HG02759 (cell line): ENCODE results near the gene OR51A2.
"Not testable (repeated sequence)": the region's sequence is repeated elsewhere in the genome, so short reads cannot be mapped to it uniquely, and the experiment has no call there.

Experiments
- ATAC-seq: cut with Tn5 transposase; IDR thresholded peaks from one replicate; pipeline ENCODE4 v1.9.1; 2021; ENCODE audit warnings: mild to moderate bottlenecking, moderate library complexity; ENCODE audit not compliant: unreplicated experiment

Gene OR51A2

DNA sequence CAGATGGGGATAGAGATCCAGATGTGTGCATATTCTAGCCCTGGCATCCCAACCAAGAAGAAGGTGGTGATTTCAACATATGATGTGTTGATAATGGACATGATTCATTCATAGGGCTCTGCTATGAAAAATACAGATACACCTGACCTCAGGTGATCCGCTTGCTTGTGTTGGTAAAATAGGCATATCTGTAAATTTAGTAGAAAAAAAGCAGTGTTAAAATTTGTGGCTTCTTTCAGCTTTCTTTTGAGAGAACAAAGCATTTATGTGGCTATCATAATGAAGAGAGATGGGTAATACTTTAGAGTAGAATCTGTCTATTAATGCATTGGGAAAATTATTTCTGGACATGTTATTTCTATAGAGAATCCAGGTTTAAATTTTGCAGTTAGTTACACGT, at the start of gene OR51A2:
OR51A2 (minus strand) TSS at position 101 of the 400 bp plus-strand sequence; CDS start at position 101, 0 bp downstream.
- not testable (repeated sequence) for ATAC-seq

- ATAC-seq = no peak
These were observed 49.1 kb upstream of the OR51A2 start for GRCh38 chr11:5004424-5005274.

DNA sequence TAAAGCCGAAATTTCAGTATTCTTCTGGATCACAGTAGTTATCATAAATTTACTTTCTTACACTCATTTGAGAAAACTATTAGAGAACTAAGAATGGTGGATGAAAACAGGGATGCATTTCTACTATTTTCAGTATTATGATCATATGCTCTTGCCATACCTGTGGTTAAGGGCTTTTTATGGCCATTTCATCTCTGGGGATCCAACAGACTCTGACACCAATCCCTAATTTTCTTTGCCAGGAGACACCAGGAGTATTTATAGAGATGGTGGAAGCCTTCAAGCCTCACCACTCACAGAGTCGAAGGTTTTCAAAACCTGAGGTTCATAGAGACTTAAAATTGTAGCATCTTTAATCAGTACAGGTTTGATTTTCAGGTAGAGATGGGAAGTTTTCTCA, 39.0 kb upstream of the OR51A2 start, which contains the start of gene OR51L1:
OR51L1 (plus strand) TSS at position 301 of the 400 bp plus-strand sequence. CDS start 4,132 bp downstream, outside the sequence.
- no peak for ATAC-seq

DNA sequence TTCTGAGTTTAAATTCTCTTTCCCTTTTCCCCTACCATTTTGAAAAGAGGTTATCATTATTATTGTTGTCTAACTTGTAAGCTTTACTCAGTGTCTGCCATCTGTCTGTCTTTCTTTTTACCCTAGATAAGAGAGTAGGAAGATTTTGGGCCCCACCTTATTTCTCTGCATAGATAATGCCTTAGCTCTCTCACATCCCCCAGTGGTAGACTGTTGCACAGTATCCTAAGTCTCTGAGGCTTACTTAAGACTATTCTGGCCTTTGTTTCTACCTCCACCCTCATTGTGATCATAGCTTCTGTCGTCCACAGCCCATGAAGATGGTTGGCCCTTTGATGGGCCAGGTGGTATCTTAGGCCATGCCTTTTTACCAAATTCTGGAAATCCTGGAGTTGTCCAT, 35.5 kb upstream of the OR51A2 start:
- no peak for ATAC-seq

- no peak for ATAC-seq
These were observed 28.3 kb upstream of the OR51A2 start for GRCh38 chr11:4983841-4984240.

GRCh38 chr11:4982678-4983077, 27.2 kb upstream of the OR51A2 start:
- no peak for ATAC-seq

DNA sequence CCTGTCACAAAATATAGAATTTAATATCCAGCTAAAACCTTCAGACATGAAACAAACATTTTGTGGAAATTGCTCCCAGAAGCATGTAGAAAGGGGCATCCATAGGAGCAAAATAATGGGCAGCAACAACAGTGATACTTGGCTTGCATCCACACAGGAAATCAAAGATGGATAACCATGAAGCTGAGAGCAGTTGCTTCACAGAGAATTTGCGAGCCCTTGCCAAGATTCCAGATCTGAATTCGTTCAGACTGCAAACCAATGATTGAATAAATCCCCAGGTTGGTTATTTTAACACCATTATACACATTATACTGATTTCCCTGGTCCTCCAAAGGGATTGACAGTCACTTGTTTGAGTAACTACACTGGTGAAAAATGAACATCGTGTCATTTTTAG, 23.5 kb upstream of the OR51A2 start:
- no peak for ATAC-seq

DNA sequence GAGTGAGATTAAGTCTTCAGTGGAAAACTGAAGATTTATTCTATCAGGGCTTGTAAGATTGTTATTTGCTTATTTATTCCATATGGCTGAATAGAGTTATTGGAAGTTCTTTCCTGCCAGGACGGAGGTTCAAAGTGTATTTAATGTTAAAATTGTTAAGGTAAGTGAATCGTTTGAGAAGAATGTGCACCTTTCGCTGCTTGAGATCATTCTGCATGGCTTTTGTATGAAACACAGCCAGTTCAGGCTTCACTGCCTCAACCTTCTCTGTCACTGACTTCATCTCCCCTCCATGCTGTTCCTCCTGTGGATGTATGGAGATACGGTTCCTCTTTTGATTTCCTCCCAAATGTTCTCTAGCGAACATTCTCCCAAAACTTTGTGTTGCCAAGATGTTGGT, 19.9 kb upstream of the OR51A2 start:
- no peak for ATAC-seq

- ATAC-seq = no peak
These were observed 7.3 kb upstream of the OR51A2 start for GRCh38 chr11:4962816-4963215.

GRCh38 chr11:4960877-4961276, 5.4 kb upstream of the OR51A2 start:
- ATAC-seq = no peak

DNA sequence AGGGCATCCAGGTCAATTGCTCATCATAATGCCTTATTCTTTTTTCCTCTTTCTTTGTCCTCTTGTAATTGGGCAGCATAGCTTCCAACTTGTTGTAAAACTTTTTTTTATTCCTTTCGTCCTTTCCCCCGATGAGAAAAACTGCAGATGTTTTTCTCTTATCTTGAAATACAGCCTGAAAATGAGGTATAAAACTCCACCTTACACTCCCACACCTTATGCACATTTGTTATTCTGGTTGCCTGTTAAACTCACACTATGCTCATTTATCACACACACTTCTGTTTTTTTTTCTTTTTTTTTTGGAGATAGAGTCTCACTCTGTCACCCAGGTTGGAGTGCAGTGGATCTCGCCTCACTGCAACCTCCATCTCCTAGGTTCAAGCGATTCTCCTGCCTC, 1.9 kb upstream of the OR51A2 start:
- ATAC-seq = no peak

GRCh38 chr11:4947505-4947904, 8.0 kb downstream of the OR51A2 start, which contains the start of gene OR51A4:
Gene OR51A4, minus strand, starts transcription at chr11:4947605. Its CDS starts 505 bp downstream, at chr11:4947100.
- ATAC-seq = no peak

DNA sequence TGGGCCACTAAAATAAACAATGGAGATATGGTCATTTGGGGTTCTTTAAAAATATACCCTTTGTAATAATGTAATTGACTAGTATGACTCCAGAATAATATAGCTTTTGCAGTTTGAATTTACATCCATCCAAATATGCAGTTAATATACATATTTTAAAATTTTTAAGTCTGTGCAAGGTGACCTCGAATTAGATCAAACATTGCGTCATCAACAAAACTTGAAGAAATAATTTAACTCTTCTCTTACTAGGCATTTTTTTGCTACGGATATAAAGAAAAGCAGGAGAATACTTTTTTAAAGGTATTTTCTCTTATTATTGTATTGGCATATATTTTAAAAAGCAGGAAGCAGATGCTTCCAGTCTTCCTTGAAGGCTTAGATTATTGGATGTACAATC, 18.8 kb downstream of the OR51A2 start:
- ATAC-seq = no peak

DNA sequence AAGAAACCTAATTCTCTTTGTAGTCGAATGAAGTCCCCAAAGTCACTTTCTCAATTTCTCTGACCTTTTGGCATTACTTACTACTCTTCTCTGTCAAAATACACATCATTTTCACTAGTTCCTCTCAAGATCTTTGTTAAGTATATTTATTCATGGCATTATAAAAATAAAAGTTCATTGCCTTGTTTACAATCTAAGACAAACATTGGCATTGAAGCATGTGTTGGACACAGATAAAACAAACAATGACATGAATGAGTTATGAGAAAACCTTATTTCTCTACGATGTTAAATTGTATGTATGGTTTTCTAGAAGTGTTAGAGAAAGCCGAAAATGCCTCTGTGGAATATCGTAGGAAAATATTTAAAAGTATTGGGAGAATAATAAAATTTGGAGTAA, 22.8 kb downstream of the OR51A2 start:
- no peak for ATAC-seq

- ATAC-seq = no peak
These were observed 28.9 kb downstream of the OR51A2 start for GRCh38 chr11:4926608-4927007.

DNA sequence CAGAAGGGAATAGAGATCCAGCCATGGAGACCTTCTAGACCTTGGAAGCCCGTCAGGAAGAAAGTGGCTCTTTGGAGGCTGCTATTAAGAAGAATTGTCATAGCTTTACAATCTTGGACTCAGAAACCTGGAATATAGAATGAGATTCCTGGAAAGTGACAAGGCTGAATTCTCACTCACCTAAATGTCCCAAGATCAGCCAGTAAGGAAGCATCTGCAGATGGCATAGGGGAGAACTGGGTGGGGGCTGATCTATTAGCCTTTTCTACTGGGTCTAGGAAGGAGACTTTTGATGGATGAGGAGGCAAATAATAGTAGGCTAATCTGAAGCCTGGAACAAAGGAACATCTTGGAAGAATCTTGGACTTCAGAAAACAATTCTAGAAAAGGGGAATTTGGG, 31.3 kb downstream of the OR51A2 start, which contains the start of gene OR51G1:
OR51G1 (minus strand) TSS at position 101 of the 400 bp plus-strand sequence; CDS start at position 101, 0 bp downstream.
- ATAC-seq = no peak

GRCh38 chr11:4922304-4922703, 33.2 kb downstream of the OR51A2 start:
- ATAC-seq = no peak

DNA sequence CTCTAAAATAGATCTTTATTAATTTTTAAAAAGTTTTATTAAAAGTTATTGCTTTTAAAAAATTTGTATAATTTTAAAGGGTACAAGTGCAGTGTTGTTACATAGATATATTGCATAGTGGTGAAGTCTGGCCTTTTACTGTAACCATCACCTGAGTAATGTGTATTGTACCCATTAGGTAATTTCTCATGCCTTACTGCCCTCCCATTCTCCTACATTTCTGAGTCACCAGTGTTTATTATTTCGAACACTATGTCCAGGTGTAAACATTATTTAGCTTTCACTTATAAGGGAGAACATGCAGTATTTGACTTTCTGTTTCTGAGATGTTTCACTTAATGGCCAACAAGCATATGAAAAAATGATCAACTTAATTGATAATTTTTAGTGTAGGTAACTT, 33.7 kb downstream of the OR51A2 start:
- ATAC-seq = no peak

DNA sequence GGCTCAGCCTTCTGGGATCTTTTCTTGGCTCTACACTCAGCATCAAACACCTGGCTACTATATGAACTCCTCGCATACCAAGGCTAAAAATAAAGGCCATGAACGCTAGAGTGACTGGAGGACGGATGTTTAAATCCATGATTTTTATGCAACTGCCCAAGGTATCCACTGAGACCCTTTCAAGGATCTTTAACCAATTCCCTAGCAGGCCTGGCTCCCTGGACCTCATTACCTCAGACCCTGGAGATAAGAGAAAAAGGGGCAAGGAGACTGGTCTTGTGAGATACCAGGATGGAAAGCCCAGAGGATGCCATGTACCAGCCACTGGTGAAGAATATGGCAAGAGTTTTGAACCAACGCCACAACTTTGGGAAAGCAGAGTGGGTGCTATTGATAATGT, 36.3 kb downstream of the OR51A2 start, which contains the start of gene OR51G2:
OR51G2 (minus strand) TSS at position 101 of the 400 bp plus-strand sequence. CDS start 3,687 bp downstream, outside the sequence.
- ATAC-seq = no peak

DNA sequence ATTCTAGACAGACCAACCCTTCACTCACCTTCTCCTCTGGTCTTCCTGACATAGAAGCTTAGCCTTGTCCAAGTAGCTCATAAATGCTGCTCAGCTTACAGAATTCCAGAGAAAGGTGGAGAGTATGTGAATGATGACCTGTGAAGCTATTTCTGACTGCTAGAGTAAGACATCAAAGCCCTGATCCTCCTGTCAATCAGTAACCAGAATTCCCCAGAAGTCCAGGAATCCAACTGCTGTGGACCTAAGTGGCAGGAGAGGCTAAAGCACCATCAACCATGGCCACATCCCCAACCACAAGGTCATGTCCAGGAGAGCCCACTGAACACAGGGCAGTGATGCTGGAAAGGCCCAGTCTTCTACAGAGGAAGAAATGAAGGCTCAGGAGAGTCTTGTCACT, 38.9 kb downstream of the OR51A2 start:
- ATAC-seq = no peak
